NCI-H1694 treated with DMSO at 0.1 percent for 48 hours (cell line): ENCODE data around the gene SCFD2.
A peak's percentile ranks its signal among the peaks of the same experiment; 100 is the strongest.

Experiments used
- DNase-seq: peaks from one replicate; lab custom pipeline; 2025; lab: John Stamatoyannopoulos, UW

SCFD2 gene

GRCh38 chr4:52984462-52984881, 381.4 kb downstream of the SCFD2 start:
- no peak for DNase-seq

GRCh38 chr4:52983563-52984303, 382.1 kb downstream of the SCFD2 start:
- peak; percentile 76 for DNase-seq

GRCh38 chr4:52982946-52983340, 382.9 kb downstream of the SCFD2 start:
- DNase-seq, result no peak

GRCh38 chr4:52982255-52982945, 383.5 kb downstream of the SCFD2 start:
- peak; percentile 77 for DNase-seq

- no peak for DNase-seq
Observed at GRCh38 chr4:52979821-52980590, 385.9 kb downstream of the SCFD2 start.

- DNase-seq, result no peak
Observed at GRCh38 chr4:52979020-52979419, 386.8 kb downstream of the SCFD2 start.

GRCh38 chr4:52977252-52977651, 388.6 kb downstream of the SCFD2 start:
- no peak for DNase-seq

- no peak for DNase-seq
Observed at GRCh38 chr4:52976523-52977230, 389.2 kb downstream of the SCFD2 start.

GRCh38 chr4:52968691-52969090, 397.2 kb downstream of the SCFD2 start:
- peak; percentile 37 for DNase-seq

GRCh38 chr4:52968241-52968640, 397.6 kb downstream of the SCFD2 start:
- no peak for DNase-seq

- DNase-seq, result no peak
Observed at GRCh38 chr4:52966781-52967180, 399.1 kb downstream of the SCFD2 start.

GRCh38 chr4:52966172-52966571, 399.7 kb downstream of the SCFD2 start:
- no peak for DNase-seq

GRCh38 chr4:52964561-52965101, 401.2 kb downstream of the SCFD2 start:
- no peak for DNase-seq

- DNase-seq, result peak; percentile 26
Observed at GRCh38 chr4:52964011-52964410, 401.9 kb downstream of the SCFD2 start.

- no peak for DNase-seq
Observed at GRCh38 chr4:52962721-52963120, 403.1 kb downstream of the SCFD2 start.

- no peak for DNase-seq
Observed at GRCh38 chr4:52961666-52962412, 404.0 kb downstream of the SCFD2 start.

GRCh38 chr4:52959541-52959940, 406.3 kb downstream of the SCFD2 start:
- DNase-seq, result no peak

- DNase-seq, result peak; percentile 39
Observed at GRCh38 chr4:52957835-52958631, 407.8 kb downstream of the SCFD2 start.

- peak; percentile 96 for DNase-seq
Observed at GRCh38 chr4:52957220-52957686, 408.6 kb downstream of the SCFD2 start.

GRCh38 chr4:52956691-52957090, 409.2 kb downstream of the SCFD2 start:
- no peak for DNase-seq
